ENCODE measurements around the gene ZNF529. TPM values are rescaled to one million over a fixed set of nuclear protein-coding genes. Genes with fewer than 3 reads are reported as not detected.

Gene ZNF529
- total and polyA plus RNA-seq, 2 of the 13 experiments (the other 11 are each of a cell fraction or from before 2014, with no cell fraction given), result 9.3 to 10.6 TPM

GRCh38 chr19:36573020-36573894 lies at the start of gene ZNF529 (continued):
- TF ChIP-seq ZBTB7A (CRISPR knock-in tag; IDR thresholded peaks at IDR 0.05), result peak; percentile 96
- TF ChIP-seq SP140L (CRISPR knock-in tag; IDR thresholded peaks at IDR 0.05; ENCODE audit: borderline replicate concordance), result no peak
- TF ChIP-seq ZNF451 (CRISPR knock-in tag; IDR thresholded peaks at IDR 0.05), result peak; percentile 67; the same call in 1 of the 2 replicates
- TF ChIP-seq NR1H2 (CRISPR knock-in tag; IDR thresholded peaks at IDR 0.05; ENCODE audit: borderline replicate concordance, low read depth), result no peak
- TF ChIP-seq ZNF546 (CRISPR knock-in tag; conservative IDR thresholded peaks at IDR 0.05), result peak; percentile 46; the same call in 1 of the 2 replicates
- TF ChIP-seq FOXP4 (CRISPR knock-in tag; IDR thresholded peaks at IDR 0.05), result no peak
- TF ChIP-seq ZNF101 (CRISPR knock-in tag; IDR thresholded peaks at IDR 0.05; ENCODE audit: borderline replicate concordance, low read depth), result no peak
- TF ChIP-seq THAP9 (CRISPR knock-in tag; IDR thresholded peaks at IDR 0.05; ENCODE audit: borderline replicate concordance), result peak; percentile 77; the same call in 1 of the 2 replicates
- TF ChIP-seq ZNF770 (CRISPR knock-in tag; IDR thresholded peaks at IDR 0.05), result peak; percentile 48; the same call in 1 of the 2 replicates
- peak; percentile 39; the same call in 1 of the 2 replicates for TF ChIP-seq CEBPG (CRISPR knock-in tag; IDR thresholded peaks at IDR 0.05)
- no peak; the same call in 1 of the 2 replicates for TF ChIP-seq ZBTB33 (CRISPR knock-in tag; IDR thresholded peaks at IDR 0.05)
- no peak for TF ChIP-seq ZNF674 (CRISPR knock-in tag; IDR thresholded peaks at IDR 0.05; ENCODE audit: low read depth)
- TF ChIP-seq JUN (CRISPR knock-in tag; IDR thresholded peaks at IDR 0.05), result no peak
- 0 out of 2 replicates have a peak, but pooled peaks have one; percentile 2 for TF ChIP-seq ZNF264 (CRISPR knock-in tag; IDR thresholded peaks at IDR 0.05)
- TF ChIP-seq SAP130 (CRISPR knock-in tag; IDR thresholded peaks at IDR 0.05; ENCODE audit: low read depth), result peak; percentile 98

Measured in HepG2 (cell line).